Chondrocyte (in vitro differentiated cells): ENCODE results near the gene DGLUCY. TPM values are rescaled to one million over a fixed set of nuclear protein-coding genes. Genes with fewer than 3 reads are reported as not detected.

Experiments used
- DNase-seq: peaks from one replicate; pipeline ENCODE4 v3.0.0; 2021; ENCODE audit warnings: mixed read lengths, low spot score
- H3K27ac Mint-ChIP-seq: one replicate; pipeline ENCODE4 v1.8.0; 2021; ENCODE audit warnings: mild to moderate bottlenecking, moderate library complexity, mixed read lengths; ENCODE audit not compliant: unreplicated experiment
- H3K27me3 Mint-ChIP-seq: 2 replicates; pipeline ENCODE4 v1.8.0; 2021; ENCODE audit warnings: low read depth, mixed read lengths
- H3K36me3 Mint-ChIP-seq: 2 replicates; pipeline ENCODE4 v1.8.0; 2021; ENCODE audit warnings: low read depth, mixed read lengths
- H3K4me1 Mint-ChIP-seq: 2 replicates; pipeline ENCODE4 v1.8.0; 2021; ENCODE audit warnings: low read depth, mild to moderate bottlenecking, mixed read lengths
- H3K4me3 Mint-ChIP-seq: one replicate; pipeline ENCODE4 v1.8.0; 2021; ENCODE audit warnings: mild to moderate bottlenecking, moderate library complexity, mixed read lengths; ENCODE audit not compliant: unreplicated experiment
- H3K9me3 Mint-ChIP-seq: 2 replicates; pipeline ENCODE4 v1.8.0; 2021; ENCODE audit warnings: low read depth, mixed read lengths
- CTCF ChIP-seq: fragments of 200-600 bp; sonication (generic); IDR thresholded peaks from 2 replicates; pipeline ENCODE4 v1.5.0; 2021; ENCODE audit warnings: antibody characterized with exemption, mild to moderate bottlenecking, moderate library complexity
- total RNA-seq: library from RNA; stranded (reverse); gene quantifications from 3 replicates; pipeline ENCODE4 v1.2.1, GENCODE V29; 2021

DGLUCY gene
- total RNA-seq, 1 donor from 2014 or later: 9.3 TPM

GRCh38 chr14:91267965-91268437 lies 154.1 kb downstream of the DGLUCY start:
- no peak overlapping the region for H3K4me3 Mint-ChIP-seq
- H3K36me3 Mint-ChIP-seq: peaks cover 2% of the 10 kb centered on the region
- DNase-seq: no peak
- no peak overlapping the region for H3K27ac Mint-ChIP-seq
- peaks cover 15% of the 10 kb centered on the region for H3K4me1 Mint-ChIP-seq
- TF ChIP-seq CTCF: no peak
- peaks cover 15% of the 10 kb centered on the region for H3K27me3 Mint-ChIP-seq
- no peaks in the 10 kb centered on the region for H3K9me3 Mint-ChIP-seq

GRCh38 chr14:91269076-91269991 lies 155.5 kb downstream of the DGLUCY start:
- Mint-ChIP-seq H3K27me3 (peaks cover 13% of the 10 kb centered on the region), H3K4me3 (no peak overlapping the region), H3K4me1 (peaks cover 13% of the 10 kb centered on the region), H3K36me3 (peaks cover 2% of the 10 kb centered on the region), H3K9me3 (no peaks in the 10 kb centered on the region), H3K27ac (no peak overlapping the region)
- no peak for TF ChIP-seq CTCF
- DNase-seq: no peak

- H3K4me1 Mint-ChIP-seq: peaks cover 13% of the 10 kb centered on the region
- H3K36me3 Mint-ChIP-seq: peaks cover 2% of the 10 kb centered on the region
- no peak overlapping the region for H3K4me3 Mint-ChIP-seq
- peaks cover 10% of the 10 kb centered on the region for H3K27me3 Mint-ChIP-seq
- DNase-seq: no peak
- H3K27ac Mint-ChIP-seq: no peak overlapping the region
- TF ChIP-seq CTCF: no peak
- no peaks in the 10 kb centered on the region for H3K9me3 Mint-ChIP-seq
Observed at GRCh38 chr14:91270188-91270587, 156.3 kb downstream of the DGLUCY start.

GRCh38 chr14:91270619-91271018 lies 156.7 kb downstream of the DGLUCY start:
- no peak overlapping the region for H3K27ac Mint-ChIP-seq

More at GRCh38 chr14:91270619-91271018, 156.7 kb downstream of the DGLUCY start:
- peaks cover 2% of the 10 kb centered on the region for H3K36me3 Mint-ChIP-seq
- TF ChIP-seq CTCF: no peak
- H3K9me3 Mint-ChIP-seq: no peaks in the 10 kb centered on the region
- H3K4me3 Mint-ChIP-seq: no peak overlapping the region
- DNase-seq: no peak
- peaks cover 13% of the 10 kb centered on the region for H3K4me1 Mint-ChIP-seq
- peaks cover 7% of the 10 kb centered on the region for H3K27me3 Mint-ChIP-seq
